Memory B cell (primary cell): ENCODE measurements around the gene F2R.

Experiments
- ATAC-seq: fragments of 150-1000 bp; cut with Tn5 transposase; 2 replicates; pipeline ENCODE4 v1.10.0; 2021; ENCODE audit warnings: low read depth, mild to moderate bottlenecking, moderate library complexity
- DNase-seq, 2 donors: peaks; one replicate each; pipeline ENCODE4 v3.0.0; 2022; ENCODE audit warnings: low spot score in 2 of 2
- H3K27ac Mint-ChIP-seq: one replicate; pipeline ENCODE4 v1.8.0; 2022; ENCODE audit warnings: mild to moderate bottlenecking, moderate library complexity, mixed read lengths
- H3K27me3 Mint-ChIP-seq: one replicate; pipeline ENCODE4 v1.8.0; 2022; ENCODE audit warnings: mixed read lengths
- H3K36me3 Mint-ChIP-seq: one replicate; pipeline ENCODE4 v1.8.0; 2022; ENCODE audit warnings: mild to moderate bottlenecking, mixed read lengths
- H3K4me1 Mint-ChIP-seq: one replicate; pipeline ENCODE4 v1.8.0; 2022; ENCODE audit warnings: mixed read lengths
- H3K4me3 Mint-ChIP-seq: one replicate; pipeline ENCODE4 v1.8.0; 2022; ENCODE audit warnings: mild to moderate bottlenecking, moderate library complexity, mixed read lengths
- H3K9me3 Mint-ChIP-seq: one replicate; pipeline ENCODE4 v1.8.0; 2022; ENCODE audit warnings: mixed read lengths

Gene F2R

GRCh38 chr5:76684756-76685519, 31.0 kb upstream of the F2R start:
- Mint-ChIP-seq H3K36me3 (peaks cover 5% of the 10 kb centered on the region), H3K27ac (no peak overlapping the region), H3K27me3 (no peaks in the 10 kb centered on the region), H3K4me3 (no peak overlapping the region), H3K9me3 (no peaks in the 10 kb centered on the region), H3K4me1 (no peaks in the 10 kb centered on the region)
- ATAC-seq (no peak), DNase-seq (no peak)

GRCh38 chr5:76685704-76686103, 30.2 kb upstream of the F2R start:
- ATAC-seq (no peak), DNase-seq (no peak)
- Mint-ChIP-seq H3K36me3 (peaks cover 7% of the 10 kb centered on the region), H3K27me3 (no peaks in the 10 kb centered on the region), H3K4me3 (no peak overlapping the region), H3K27ac (no peak overlapping the region), H3K4me1 (no peaks in the 10 kb centered on the region), H3K9me3 (no peaks in the 10 kb centered on the region)

GRCh38 chr5:76688212-76688611, 27.7 kb upstream of the F2R start:
- no peaks in the 10 kb centered on the region for H3K9me3 Mint-ChIP-seq
- H3K4me3 Mint-ChIP-seq: no peak overlapping the region
- ATAC-seq: no peak

GRCh38 chr5:76688836-76689235, 27.1 kb upstream of the F2R start:
- Mint-ChIP-seq H3K4me3 (no peak overlapping the region), H3K4me1 (no peaks in the 10 kb centered on the region), H3K27ac (no peak overlapping the region), H3K9me3 (no peaks in the 10 kb centered on the region), H3K36me3 (peaks cover 5% of the 10 kb centered on the region), H3K27me3 (no peaks in the 10 kb centered on the region)
- no peak for ATAC-seq
- no peak for DNase-seq

More at GRCh38 chr5:76688212-76688611, 27.7 kb upstream of the F2R start:
- no peaks in the 10 kb centered on the region for H3K27me3 Mint-ChIP-seq
- DNase-seq: no peak
- peaks cover 7% of the 10 kb centered on the region for H3K36me3 Mint-ChIP-seq
- H3K27ac Mint-ChIP-seq: no peak overlapping the region
- no peaks in the 10 kb centered on the region for H3K4me1 Mint-ChIP-seq

GRCh38 chr5:76689321-76690036, 26.4 kb upstream of the F2R start:
- no peaks in the 10 kb centered on the region for H3K27me3 Mint-ChIP-seq
- DNase-seq (no peak), ATAC-seq (no peak)
- no peaks in the 10 kb centered on the region for H3K4me1 Mint-ChIP-seq
- H3K9me3 Mint-ChIP-seq: no peaks in the 10 kb centered on the region
- no peak overlapping the region for H3K27ac Mint-ChIP-seq
- peaks cover 5% of the 10 kb centered on the region for H3K36me3 Mint-ChIP-seq
- no peak overlapping the region for H3K4me3 Mint-ChIP-seq

- no peaks in the 10 kb centered on the region for H3K27me3 Mint-ChIP-seq
- ATAC-seq: no peak
- H3K4me3 Mint-ChIP-seq: no peak overlapping the region
- H3K27ac Mint-ChIP-seq: no peak overlapping the region
- H3K36me3 Mint-ChIP-seq: peaks cover 5% of the 10 kb centered on the region
- H3K4me1 Mint-ChIP-seq: no peaks in the 10 kb centered on the region
- H3K9me3 Mint-ChIP-seq: no peaks in the 10 kb centered on the region
- no peak for DNase-seq
These were observed 25.8 kb upstream of the F2R start for GRCh38 chr5:76690037-76690679.

- no peak for ATAC-seq
- H3K9me3 Mint-ChIP-seq: no peaks in the 10 kb centered on the region
- no peaks in the 10 kb centered on the region for H3K4me1 Mint-ChIP-seq
- H3K27ac Mint-ChIP-seq: no peak overlapping the region
- H3K4me3 Mint-ChIP-seq: no peak overlapping the region
- DNase-seq: no peak
- H3K27me3 Mint-ChIP-seq: no peaks in the 10 kb centered on the region
- peaks cover 3% of the 10 kb centered on the region for H3K36me3 Mint-ChIP-seq
These were observed 25.0 kb upstream of the F2R start for GRCh38 chr5:76690704-76691466.

- no peak overlapping the region for H3K4me3 Mint-ChIP-seq
- H3K36me3 Mint-ChIP-seq: peaks cover 4% of the 10 kb centered on the region
- H3K9me3 Mint-ChIP-seq: no peaks in the 10 kb centered on the region
- no peak overlapping the region for H3K27ac Mint-ChIP-seq
- H3K27me3 Mint-ChIP-seq: no peaks in the 10 kb centered on the region
- no peak for DNase-seq
- ATAC-seq: no peak
- no peaks in the 10 kb centered on the region for H3K4me1 Mint-ChIP-seq
These were observed 24.3 kb upstream of the F2R start for GRCh38 chr5:76691467-76692273.

GRCh38 chr5:76692274-76692540, 23.7 kb upstream of the F2R start:
- H3K9me3 Mint-ChIP-seq: no peaks in the 10 kb centered on the region
- H3K36me3 Mint-ChIP-seq: peaks cover 4% of the 10 kb centered on the region
- no peak for ATAC-seq
- H3K4me3 Mint-ChIP-seq: no peak overlapping the region
- no peak overlapping the region for H3K27ac Mint-ChIP-seq
- H3K27me3 Mint-ChIP-seq: no peaks in the 10 kb centered on the region
- H3K4me1 Mint-ChIP-seq: no peaks in the 10 kb centered on the region
- DNase-seq: no peak

- H3K27ac Mint-ChIP-seq: no peak overlapping the region
- H3K4me3 Mint-ChIP-seq: no peak overlapping the region
- ATAC-seq: no peak
- peaks cover 4% of the 10 kb centered on the region for H3K36me3 Mint-ChIP-seq
- no peak for DNase-seq
- H3K4me1 Mint-ChIP-seq: no peaks in the 10 kb centered on the region
- no peaks in the 10 kb centered on the region for H3K27me3 Mint-ChIP-seq
- H3K9me3 Mint-ChIP-seq: no peaks in the 10 kb centered on the region
These were observed 23.3 kb upstream of the F2R start for GRCh38 chr5:76692651-76693050.

- Mint-ChIP-seq H3K4me1 (no peaks in the 10 kb centered on the region), H3K27me3 (no peaks in the 10 kb centered on the region), H3K4me3 (no peak overlapping the region), H3K27ac (no peak overlapping the region), H3K36me3 (peaks cover 4% of the 10 kb centered on the region), H3K9me3 (no peaks in the 10 kb centered on the region)
- ATAC-seq (no peak), DNase-seq (no peak)
These were observed 22.8 kb upstream of the F2R start for GRCh38 chr5:76693141-76693540.

GRCh38 chr5:76694317-76694716, 21.6 kb upstream of the F2R start:
- ATAC-seq: no peak
- Mint-ChIP-seq H3K36me3 (peaks cover 4% of the 10 kb centered on the region), H3K4me1 (no peaks in the 10 kb centered on the region), H3K4me3 (no peak overlapping the region), H3K9me3 (no peaks in the 10 kb centered on the region), H3K27me3 (no peaks in the 10 kb centered on the region), H3K27ac (no peak overlapping the region)
- no peak for DNase-seq

- Mint-ChIP-seq H3K36me3 (peaks cover 2% of the 10 kb centered on the region), H3K4me1 (no peaks in the 10 kb centered on the region), H3K9me3 (no peaks in the 10 kb centered on the region), H3K27ac (no peak overlapping the region), H3K27me3 (no peaks in the 10 kb centered on the region), H3K4me3 (no peak overlapping the region)
- ATAC-seq (no peak), DNase-seq (no peak)
These were observed 20.6 kb upstream of the F2R start for GRCh38 chr5:76695346-76695745.
